Measurements from ENCODE around the gene CLEC12A.

DNA sequence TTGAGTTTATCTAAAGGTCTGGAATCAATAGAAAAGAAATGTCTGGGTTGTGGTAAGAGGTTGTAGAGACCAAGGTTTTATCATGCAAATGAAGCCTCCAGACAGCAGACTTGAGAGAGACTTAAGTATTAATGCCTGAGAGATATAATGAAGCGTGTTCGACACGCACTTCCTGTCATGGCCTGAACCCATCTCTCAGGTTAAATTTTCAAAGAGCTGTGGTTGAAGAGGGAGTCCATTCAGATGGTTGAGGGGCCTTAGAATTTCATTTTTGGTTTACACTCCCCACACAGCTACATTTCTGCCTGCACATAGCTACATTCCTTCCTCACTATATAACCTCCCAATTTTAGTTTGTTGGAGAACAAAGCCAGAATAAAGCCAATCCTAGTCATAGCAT lies 10.1 kb upstream of the CLEC12A start:
- TF ChIP-seq CTCF (IDR thresholded peaks at IDR 0.05 in 8 of 11, conservative IDR thresholded peaks at IDR 0.05 in 3 of 11): no peak
- no peak for TF ChIP-seq POLR2A (IDR thresholded peaks at IDR 0.05)
- TF ChIP-seq POLR2AphosphoS5 (IDR thresholded peaks at IDR 0.05): no peak
